AG08395 (cell line): ENCODE results near the gene DAD1.
A peak's percentile ranks its signal among the peaks of the same experiment; 100 is the strongest.

ENCODE experiments used
- DNase-seq: peaks from one replicate; pipeline ENCODE4 v3.0.0; 2012; ENCODE audit warnings: mixed read lengths, low spot score

The DAD1 gene

DNA sequence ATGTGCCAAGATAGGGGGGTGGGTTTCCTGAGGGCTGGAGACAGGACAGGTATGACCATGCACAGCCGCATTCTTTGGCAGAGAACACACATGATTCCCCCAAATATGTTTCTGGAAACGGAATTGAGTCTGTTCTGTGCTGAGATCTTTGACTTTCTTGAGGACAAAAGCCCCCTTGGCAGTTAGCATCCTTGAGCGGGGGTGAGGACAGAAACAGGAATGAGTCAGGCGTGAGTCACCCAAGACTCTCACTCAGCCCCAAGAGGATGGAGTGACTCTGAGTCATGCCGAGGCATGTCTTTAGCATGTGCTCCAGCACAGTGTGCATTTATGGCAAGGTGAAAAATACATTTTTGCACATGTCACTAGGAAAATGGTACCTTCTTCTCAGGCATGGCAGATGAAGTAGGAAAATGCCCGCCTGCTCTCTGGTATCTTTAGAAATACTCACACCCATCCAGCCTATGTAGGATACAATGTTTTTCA is 52.1 kb downstream of the DAD1 start:
- peak; percentile 95 for DNase-seq

DNA sequence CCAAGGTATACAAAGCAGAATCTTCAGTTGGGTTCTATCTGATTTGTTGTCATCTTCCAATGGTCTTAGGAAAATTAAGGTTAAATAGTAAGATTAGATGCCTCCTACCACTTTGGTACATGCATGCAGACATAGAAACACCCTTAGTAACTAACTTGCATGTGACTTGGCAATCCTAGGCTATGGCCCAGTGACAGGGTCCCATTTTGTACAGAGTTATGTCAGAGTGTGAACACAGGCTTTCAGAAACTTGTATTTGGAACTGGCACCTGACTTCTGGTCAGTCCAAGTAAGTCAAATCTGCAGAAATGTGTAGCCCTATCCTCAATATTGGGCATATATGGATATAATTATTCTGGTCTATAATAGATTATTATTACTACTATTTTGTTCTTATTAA is 53.1 kb downstream of the DAD1 start:
- DNase-seq: no peak

GRCh38 chr14:22535126-22535525 is 53.9 kb downstream of the DAD1 start:
- DNase-seq: no peak

DNA sequence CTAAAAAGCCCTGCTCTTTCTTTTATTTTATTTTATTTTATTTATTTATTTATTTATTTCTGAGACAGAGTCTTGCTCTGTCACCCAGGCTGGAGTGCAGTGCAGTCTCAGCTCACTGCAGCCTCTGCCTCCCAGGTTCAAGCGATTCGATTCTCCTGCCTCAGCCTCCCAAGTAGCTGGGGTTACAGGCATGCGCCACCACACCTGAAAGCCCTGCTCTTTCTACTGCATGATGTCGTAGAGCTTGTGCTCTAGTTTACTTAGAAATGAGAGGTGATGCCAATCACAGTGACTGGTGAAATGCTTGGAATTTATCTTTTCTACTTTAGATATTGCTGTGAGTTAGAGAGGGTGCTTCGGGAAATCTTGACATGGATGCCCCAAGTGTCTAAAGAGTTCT is 54.5 kb downstream of the DAD1 start:
- no peak for DNase-seq

DNA sequence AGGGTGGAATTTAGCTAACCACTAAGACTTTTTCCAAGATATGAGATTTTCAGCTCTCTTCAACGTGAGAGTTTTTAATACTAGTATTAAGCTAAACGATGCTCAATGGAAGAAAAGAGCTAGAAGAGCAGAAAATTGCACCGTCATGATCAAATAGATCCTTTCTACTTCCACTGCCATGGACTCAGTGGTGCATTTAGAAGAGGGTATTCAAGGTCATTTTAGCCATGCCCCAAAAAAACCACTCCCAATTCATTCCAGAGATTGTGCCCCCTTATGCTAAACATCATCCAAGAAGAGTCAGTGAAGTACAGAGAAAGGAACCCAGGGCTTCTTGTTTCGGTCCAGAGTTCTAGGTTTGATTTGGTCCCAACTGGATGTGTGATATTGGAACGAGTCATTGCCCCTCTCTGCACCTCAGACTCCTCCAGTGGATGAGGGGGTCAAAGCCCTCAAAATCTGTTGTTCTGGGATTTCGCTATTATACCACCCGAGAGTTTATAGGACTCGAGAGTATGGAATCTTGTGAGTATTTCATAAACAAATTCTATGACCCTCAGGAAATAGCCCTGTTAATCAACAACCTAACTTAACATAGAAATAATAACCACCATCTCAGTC is 55.2 kb downstream of the DAD1 start:
- no peak for DNase-seq

- no peak for DNase-seq
Observed at GRCh38 chr14:22533057-22533704, 55.8 kb downstream of the DAD1 start.

GRCh38 chr14:22532345-22533056 is 56.5 kb downstream of the DAD1 start:
- DNase-seq: peak; percentile 62

DNA sequence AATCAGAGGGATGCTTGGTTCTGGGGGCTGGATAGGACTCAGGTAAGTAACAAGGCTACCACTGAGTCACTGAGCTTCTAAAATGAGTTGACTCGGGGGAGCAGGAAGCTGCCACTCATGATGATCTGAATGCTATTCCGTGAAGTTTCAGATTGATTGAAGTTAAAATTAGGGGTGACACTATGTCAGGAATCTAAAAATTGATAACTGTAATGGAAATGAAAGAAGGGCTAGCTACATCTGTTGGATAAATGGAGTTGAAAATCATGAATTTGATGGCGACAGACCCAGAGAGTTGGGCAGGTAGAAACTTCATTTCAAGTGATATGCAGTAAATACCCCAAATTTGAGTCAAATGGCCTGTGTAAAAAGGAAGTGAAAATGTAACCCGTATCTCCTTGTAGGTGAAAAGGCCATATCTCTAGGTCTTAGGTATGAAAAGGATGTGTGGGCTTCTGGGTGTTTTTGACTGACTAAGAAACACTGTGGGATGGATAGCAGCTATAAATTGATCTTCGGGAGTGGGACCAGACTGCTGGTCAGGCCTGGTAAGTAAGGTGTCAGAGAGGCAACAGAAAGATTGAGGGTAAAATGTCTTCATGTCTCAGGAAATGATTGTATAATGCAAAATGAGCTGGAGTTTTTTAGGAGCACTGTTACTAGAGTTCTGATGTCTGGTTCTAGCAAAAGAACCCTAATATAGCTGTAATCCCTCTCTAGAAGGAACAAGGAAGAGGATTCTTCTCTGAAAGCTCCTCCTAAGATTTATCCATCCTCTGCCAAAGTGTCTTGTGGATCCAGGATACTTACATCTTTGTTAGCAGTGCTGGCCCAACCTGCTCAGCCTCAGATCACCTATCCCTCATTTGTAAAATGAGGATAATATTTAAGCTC is 57.3 kb downstream of the DAD1 start:
- DNase-seq: no peak

- DNase-seq: no peak
Observed at GRCh38 chr14:22530127-22530526, 58.9 kb downstream of the DAD1 start.

DNA sequence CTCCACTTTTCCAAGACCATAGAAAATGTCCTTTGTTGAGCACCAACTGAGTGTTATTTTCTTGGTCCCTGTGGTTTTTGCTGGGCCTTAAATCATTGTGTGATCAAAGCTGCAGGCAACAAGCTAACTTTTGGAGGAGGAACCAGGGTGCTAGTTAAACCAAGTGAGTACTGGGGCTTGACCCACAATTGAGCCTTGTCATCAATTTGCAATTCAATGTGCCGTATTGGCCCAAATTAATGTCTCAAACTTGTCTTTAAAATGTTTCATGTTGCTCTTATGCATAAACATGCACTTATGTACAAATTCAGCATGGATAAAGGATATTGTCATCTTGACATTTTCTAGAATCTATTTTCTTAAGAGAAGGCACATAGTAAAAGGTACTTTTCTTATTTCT is 62.3 kb downstream of the DAD1 start:
- DNase-seq: no peak

- DNase-seq: no peak
Observed at GRCh38 chr14:22526218-22526617, 62.8 kb downstream of the DAD1 start.

- DNase-seq: no peak
Observed at GRCh38 chr14:22524784-22525161, 64.3 kb downstream of the DAD1 start.

DNA sequence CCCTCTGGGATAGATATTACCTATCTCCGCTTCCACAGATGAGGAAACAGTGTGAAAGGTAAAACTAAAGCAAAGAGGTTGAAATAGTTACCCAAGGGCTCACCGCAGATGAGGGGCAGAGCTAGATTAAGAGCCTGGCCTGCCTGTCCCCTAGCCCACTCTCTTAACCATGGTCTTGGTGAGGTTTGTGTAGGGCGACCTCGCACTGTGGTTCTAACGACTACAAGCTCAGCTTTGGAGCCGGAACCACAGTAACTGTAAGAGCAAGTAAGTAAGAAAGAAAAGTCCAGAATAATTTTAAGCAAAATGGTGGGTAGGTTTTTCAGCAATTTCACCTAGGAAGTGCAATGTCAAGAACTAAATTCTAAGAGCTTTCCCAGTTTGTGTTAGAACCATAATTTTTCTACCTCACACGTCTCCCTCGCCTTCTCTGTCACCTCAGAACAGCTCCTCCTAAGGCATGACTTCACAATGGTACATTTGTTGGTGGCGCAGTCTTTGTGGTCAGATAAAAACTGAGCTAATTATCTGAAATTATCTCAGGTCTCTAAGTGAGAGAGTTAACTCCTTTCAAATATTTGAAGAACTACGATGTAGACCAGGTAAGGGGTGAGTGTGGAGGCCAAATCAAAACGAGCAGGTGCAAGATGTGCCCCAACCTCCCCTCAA is 64.8 kb downstream of the DAD1 start:
- no peak for DNase-seq

GRCh38 chr14:22523283-22523682 is 65.7 kb downstream of the DAD1 start:
- DNase-seq: no peak

GRCh38 chr14:22522466-22522957 is 66.5 kb downstream of the DAD1 start:
- no peak for DNase-seq

GRCh38 chr14:22521449-22522239 is 67.4 kb downstream of the DAD1 start:
- no peak for DNase-seq

DNA sequence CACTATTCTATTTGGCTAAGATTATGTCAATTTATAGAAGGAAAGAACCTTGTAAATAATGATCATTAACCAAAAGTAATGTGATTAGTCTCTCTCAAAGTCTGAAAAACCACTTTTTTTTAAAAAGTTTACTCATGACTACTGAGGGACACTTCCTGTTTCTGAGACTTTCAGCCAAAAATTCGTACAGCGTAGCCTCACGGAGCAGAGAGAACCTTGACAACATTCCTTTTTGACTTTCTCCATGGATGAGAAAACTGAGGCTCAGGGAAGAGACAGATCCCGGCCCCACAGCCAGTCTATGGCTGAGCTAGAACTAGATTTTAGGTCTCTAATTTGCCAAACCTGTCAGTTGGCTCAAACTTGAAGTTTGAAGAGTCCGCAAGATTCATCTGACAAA is 68.2 kb downstream of the DAD1 start:
- DNase-seq: no peak

DNA sequence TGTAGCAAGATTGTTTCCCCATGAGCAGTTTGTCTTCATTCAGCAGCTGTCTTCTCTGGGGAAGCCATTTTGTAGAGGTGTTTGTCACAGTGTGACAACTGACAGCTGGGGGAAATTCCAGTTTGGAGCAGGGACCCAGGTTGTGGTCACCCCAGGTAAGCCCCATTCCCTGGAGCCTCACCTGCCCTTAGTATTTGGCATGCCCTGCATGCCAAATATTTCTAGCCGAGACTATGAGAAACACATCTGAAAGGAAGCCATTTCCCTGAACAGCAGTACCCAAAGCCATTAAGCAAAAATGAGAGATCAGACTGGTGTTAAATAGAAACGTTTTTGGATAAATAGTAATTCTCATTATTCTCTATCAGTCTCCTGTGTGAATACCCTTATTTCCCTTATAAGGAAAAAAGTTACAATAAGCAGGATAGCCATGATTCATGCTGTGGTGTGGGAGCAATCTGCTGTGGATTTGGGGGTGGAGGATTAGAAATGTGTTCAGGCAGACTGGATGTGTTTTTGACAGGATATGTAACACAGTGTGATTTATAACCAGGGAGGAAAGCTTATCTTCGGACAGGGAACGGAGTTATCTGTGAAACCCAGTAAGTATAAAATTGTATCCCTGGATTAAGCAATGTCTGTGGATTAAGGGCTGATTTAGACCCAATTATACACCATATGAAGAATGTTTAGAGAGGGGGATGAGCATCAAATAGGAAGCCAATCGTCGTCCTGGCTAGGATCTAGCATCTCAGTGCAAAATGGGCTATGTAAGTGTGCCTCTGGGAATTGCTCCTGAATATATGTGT is 68.9 kb downstream of the DAD1 start:
- DNase-seq: no peak

- no peak for DNase-seq
Observed at GRCh38 chr14:22518073-22518472, 71.0 kb downstream of the DAD1 start.
